ENCODE measurements around the gene DHRS11. TPM values are rescaled to one million over a fixed set of nuclear protein-coding genes. Genes with fewer than 3 reads are reported as not detected.

The DHRS11 gene
- total RNA-seq, 4 donors from 2014 or later = 5.3 to 7.1 (median 6.0) TPM

DNA sequence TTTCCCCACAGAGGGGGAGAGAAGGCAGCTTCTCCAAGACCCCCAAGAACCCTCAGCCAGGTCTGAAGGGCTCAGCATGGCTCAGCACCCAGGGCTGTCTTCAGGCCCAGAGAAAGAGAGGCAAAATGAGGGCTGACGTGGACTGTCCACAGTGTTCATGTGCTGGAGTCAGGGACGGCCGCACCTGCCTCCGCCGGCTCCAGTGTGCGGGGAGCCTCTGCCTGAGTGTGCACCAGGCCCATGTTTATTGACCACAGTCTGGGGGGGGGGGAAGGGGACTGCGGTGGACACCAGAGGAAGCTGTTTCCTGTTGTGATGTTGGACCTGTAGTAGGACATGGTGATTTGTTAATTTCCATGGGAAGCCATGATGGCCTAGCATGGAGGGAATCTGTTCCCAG is 16.6 kb downstream of the DHRS11 start:
- Histone ChIP-seq H3K27me3 (peaks cover 0 to 1% (median 0%) of the 10 kb centered on the region in 4 donors), H3K4me3 (no peak overlapping the region), H3K4me1 (peaks cover 4 to 20% (median 14%) of the 10 kb centered on the region in 4 donors), H3K27ac (replicated peaks in 1 of 4) (no peak overlapping the region), H3K9me3 (no peaks in the 10 kb centered on the region), H3K36me3 (peaks cover 0 to 8% (median 0%) of the 10 kb centered on the region in 4 donors)
- intact Hi-C loops (cut with DNase I) = no loop called here
- WGBS = 89% methylated on average over 6 of the region's 7 CpGs
- no peak for TF ChIP-seq EP300 (IDR thresholded peaks at IDR 0.05)
- no peak for TF ChIP-seq POLR2AphosphoS5 (IDR thresholded peaks at IDR 0.05)
- no peak for DNase-seq (ENCODE audit: extremely low spot score)

DNA sequence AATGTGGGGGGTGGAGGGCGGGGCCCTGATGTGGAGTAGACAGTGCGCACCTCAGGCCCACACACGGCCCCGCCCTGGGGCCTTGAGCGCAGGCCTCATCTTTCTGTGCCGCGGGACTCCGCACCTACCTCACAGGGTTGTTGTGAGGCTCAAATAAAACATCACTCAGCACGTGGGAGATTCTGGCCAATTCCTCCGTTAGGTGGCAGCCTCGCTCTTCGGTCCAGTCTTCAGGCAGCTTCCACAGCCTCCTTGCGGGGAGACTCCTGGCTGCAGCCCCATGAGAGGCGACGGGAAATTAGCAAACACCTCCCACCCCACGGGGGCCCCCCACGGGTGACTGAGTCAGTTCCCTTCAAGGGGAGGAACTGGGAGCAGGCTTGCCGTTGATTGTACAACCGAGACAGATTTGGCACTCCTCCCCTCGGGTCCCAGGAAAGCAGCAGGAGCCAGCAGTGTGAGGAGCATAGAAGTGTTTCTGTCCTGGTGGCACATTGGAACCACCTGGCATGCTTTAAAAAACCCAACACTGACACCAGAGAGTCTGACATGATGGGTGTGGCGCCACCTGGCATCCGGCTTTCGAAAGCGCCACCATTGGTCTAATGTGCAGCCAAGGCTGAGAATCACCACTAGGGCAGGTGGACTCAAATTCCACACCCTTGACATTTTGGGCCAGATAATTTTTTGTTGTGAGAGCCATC is 17.3 kb downstream of the DHRS11 start:
- TF ChIP-seq EP300 (IDR thresholded peaks at IDR 0.05) = no peak
- TF ChIP-seq, protein P1, sequence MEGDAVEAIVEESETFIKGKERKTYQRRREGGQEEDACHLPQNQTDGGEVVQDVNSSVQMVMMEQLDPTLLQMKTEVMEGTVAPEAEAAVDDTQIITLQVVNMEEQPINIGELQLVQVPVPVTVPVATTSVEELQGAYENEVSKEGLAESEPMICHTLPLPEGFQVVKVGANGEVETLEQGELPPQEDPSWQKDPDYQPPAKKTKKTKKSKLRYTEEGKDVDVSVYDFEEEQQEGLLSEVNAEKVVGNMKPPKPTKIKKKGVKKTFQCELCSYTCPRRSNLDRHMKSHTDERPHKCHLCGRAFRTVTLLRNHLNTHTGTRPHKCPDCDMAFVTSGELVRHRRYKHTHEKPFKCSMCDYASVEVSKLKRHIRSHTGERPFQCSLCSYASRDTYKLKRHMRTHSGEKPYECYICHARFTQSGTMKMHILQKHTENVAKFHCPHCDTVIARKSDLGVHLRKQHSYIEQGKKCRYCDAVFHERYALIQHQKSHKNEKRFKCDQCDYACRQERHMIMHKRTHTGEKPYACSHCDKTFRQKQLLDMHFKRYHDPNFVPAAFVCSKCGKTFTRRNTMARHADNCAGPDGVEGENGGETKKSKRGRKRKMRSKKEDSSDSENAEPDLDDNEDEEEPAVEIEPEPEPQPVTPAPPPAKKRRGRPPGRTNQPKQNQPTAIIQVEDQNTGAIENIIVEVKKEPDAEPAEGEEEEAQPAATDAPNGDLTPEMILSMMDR (IDR thresholded peaks at IDR 0.05) = peak; percentile 22 to 42 (median 41)
- Histone ChIP-seq H3K4me1 (peaks cover 2 to 14% (median 10%) of the 10 kb centered on the region in 4 donors), H3K27ac (replicated peaks in 1 of 4) (no peak overlapping the region), H3K4me3 (no peak overlapping the region), H3K36me3 (peaks cover 0 to 8% (median 0%) of the 10 kb centered on the region in 4 donors), H3K27me3 (peaks cover 0 to 8% (median 0%) of the 10 kb centered on the region in 4 donors), H3K9me3 (no peaks in the 10 kb centered on the region)
- WGBS = 45% methylated on average over 16 of the region's 24 CpGs
- intact Hi-C loops (cut with DNase I) = no loop called here
- no peak for DNase-seq (ENCODE audit: extremely low spot score)

DNA sequence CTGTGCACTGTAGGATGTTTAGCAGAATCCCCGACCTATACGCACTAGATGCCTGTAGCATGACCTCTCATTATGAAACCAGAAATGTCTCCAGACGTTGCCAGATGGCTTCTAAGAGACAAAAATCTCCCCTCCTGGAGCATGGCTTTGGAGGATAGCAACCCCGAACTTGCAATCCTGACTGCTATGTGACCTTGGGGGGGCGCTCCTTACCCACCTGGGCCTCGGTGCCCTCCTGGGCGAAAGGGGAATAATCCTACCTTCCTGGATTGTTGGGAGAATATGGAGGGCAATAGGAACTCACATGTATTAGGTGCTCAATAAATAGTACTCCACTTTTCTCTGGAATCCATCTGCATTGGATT is 17.8 kb downstream of the DHRS11 start:
- Histone ChIP-seq H3K27me3 (peaks cover 0 to 13% (median 0%) of the 10 kb centered on the region in 4 donors), H3K36me3 (peaks cover 0 to 8% (median 0%) of the 10 kb centered on the region in 4 donors), H3K4me3 (no peak overlapping the region), H3K4me1 (peaks cover 2 to 11% (median 8%) of the 10 kb centered on the region in 4 donors), H3K27ac (replicated peaks in 1 of 4) (no peak overlapping the region), H3K9me3 (no peaks in the 10 kb centered on the region)
- no peak for DNase-seq (ENCODE audit: extremely low spot score)
- intact Hi-C loops (cut with DNase I) = no loop called here
- 76% methylated on average over 7 of the region's 7 CpGs for WGBS
- no peak for TF ChIP-seq EP300 (IDR thresholded peaks at IDR 0.05)
- TF ChIP-seq POLR2A (IDR thresholded peaks at IDR 0.05; ENCODE audit: low read depth) = no peak
- no peak for TF ChIP-seq POLR2AphosphoS5 (IDR thresholded peaks at IDR 0.05)

DNA sequence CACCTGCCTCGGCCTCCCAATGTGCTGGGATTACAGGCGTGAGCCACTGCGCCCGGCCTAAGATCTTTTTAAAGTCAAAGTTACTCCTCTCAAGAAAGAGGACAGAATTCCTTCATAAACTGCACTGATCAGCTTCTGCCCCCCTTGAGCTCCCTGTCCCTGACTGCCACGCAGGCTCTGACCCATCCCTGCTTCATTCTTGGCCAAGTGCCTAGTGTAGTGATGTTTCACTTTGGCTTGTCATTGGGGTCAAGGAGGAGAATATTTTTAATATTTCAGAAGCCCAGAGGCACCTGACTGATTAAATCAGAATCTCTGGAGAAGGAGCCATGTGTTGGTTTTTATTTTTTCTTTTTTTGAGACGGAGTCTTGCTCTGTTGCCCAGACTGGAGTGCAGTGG is 18.8 kb downstream of the DHRS11 start:
- intact Hi-C loops (cut with DNase I) = no loop called here
- 63% methylated on average over 6 of the region's 6 CpGs for WGBS
- H3K27ac ChIP-seq (replicated peaks in 1 of 4) = no peak overlapping the region

DNA sequence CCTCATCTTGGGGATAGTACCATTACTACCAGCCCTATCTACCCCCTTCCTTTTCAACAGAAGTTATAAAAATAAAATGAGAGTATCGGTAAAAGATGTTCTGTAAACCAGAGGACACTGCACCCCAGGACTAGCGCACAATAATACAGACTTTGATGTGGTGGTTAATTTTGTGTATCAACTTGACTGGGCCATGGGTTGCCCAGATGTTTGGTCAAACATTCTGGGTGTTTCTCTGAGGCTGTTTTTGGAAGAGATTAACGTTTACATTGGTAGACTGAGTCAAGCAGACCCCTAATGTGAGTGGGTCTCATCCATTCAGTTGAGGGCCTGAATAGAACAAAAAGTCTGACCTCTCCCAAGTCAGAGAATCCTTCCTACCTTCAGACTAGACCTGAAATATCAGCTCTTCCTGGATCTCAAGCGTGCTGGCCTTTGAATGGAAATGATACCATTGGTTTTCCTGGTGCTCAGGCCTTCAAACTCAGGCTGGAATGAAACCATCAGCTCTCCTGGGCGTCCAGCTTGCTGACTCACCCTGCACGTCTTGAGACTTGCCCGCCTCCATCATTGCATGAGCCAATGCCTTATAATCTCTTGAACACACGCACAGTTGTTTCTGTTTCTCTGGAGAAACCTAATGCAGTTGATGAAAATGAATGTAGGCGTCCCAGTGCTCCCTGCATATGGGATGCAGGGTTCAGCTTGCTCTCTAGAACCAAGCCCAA is 19.8 kb downstream of the DHRS11 start:
- Histone ChIP-seq H3K4me1 (peaks cover 2 to 11% (median 8%) of the 10 kb centered on the region in 4 donors), H3K27me3 (peaks cover 0 to 33% (median 0%) of the 10 kb centered on the region in 4 donors), H3K36me3 (peaks cover 0 to 8% (median 0%) of the 10 kb centered on the region in 4 donors), H3K4me3 (no peak overlapping the region), H3K9me3 (no peaks in the 10 kb centered on the region), H3K27ac (replicated peaks in 1 of 4) (no peak overlapping the region)
- intact Hi-C loops (cut with DNase I) = no loop called here
- 79% methylated on average over 9 of the region's 9 CpGs for whole genome bisulfite sequencing
- no peak for DNase-seq (ENCODE audit: extremely low spot score)
- TF ChIP-seq POLR2A (IDR thresholded peaks at IDR 0.05; ENCODE audit: low read depth) (no peak), POLR2AphosphoS5 (IDR thresholded peaks at IDR 0.05) (no peak), EP300 (IDR thresholded peaks at IDR 0.05) (no peak)
- TF ChIP-seq, protein P1 (IDR thresholded peaks at IDR 0.05) = no peak

More for the DNA sequence above, 18.8 kb downstream of the DHRS11 start:
- Histone ChIP-seq H3K4me3 (no peak overlapping the region), H3K9me3 (no peaks in the 10 kb centered on the region), H3K4me1 (peaks cover 2 to 11% (median 8%) of the 10 kb centered on the region in 4 donors), H3K36me3 (peaks cover 0 to 8% (median 0%) of the 10 kb centered on the region in 4 donors), H3K27me3 (peaks cover 0 to 23% (median 0%) of the 10 kb centered on the region in 4 donors)
- no peak for DNase-seq (ENCODE audit: extremely low spot score)
- TF ChIP-seq EP300 (IDR thresholded peaks at IDR 0.05) = no peak
- TF ChIP-seq POLR2AphosphoS5 (IDR thresholded peaks at IDR 0.05) = no peak
- TF ChIP-seq, protein P1 (IDR thresholded peaks at IDR 0.05) = no peak
- TF ChIP-seq POLR2A (IDR thresholded peaks at IDR 0.05; ENCODE audit: low read depth) = no peak
